Measurements from ENCODE around the gene TNNC2. TPM values are rescaled to one million over a fixed set of nuclear protein-coding genes. Genes with fewer than 3 reads are reported as not detected.

TNNC2 gene
- total and polyA plus RNA-seq, 9 of the 15 experiments (the other 6 are each of a cell fraction or from before 2014, with no cell fraction given): not detected

GRCh38 chr20:45850926-45851325 is 23.8 kb upstream of the TNNC2 start (continued):
- TF ChIP-seq MGA (IDR thresholded peaks at IDR 0.05): no peak
- TF ChIP-seq MNT (conservative IDR thresholded peaks at IDR 0.05): 0 out of 4 replicates have a peak, but pooled peaks of 1 of the 2 experiments have one; percentile 27
- no peak for TF ChIP-seq ZBTB26 (CRISPR knock-in tag; IDR thresholded peaks at IDR 0.05)
- TF ChIP-seq NFIC (IDR thresholded peaks at IDR 0.05): peak; percentile 47; the same call in 1 of the 2 replicates
- TF ChIP-seq RNF2 (IDR thresholded peaks at IDR 0.05): no peak
- no peak for TF ChIP-seq E4F1 (CRISPR knock-in tag; IDR thresholded peaks at IDR 0.05; ENCODE audit: borderline replicate concordance)
- no peak for TF ChIP-seq DEAF1 (CRISPR knock-in tag; IDR thresholded peaks at IDR 0.05)
- TF ChIP-seq KLF13 (tag; IDR thresholded peaks at IDR 0.05; ENCODE audit: borderline replicate concordance, low read depth): no peak

All from K562 (cell line).